Neuronal stem cell (in vitro differentiated cells): ENCODE measurements around the gene RILPL1.

Experiments used
- DNase-seq: peaks from one replicate; pipeline ENCODE4 v3.0.0-alpha.2; 2013; ENCODE audit warnings: low spot score
- H2AFZ ChIP-seq: one replicate; pipeline ENCODE4 v1.6.1; 2013; ENCODE audit warnings: mild to moderate bottlenecking, low read length, inconsistent platforms
- H2AK5ac ChIP-seq: 2 replicates; pipeline ENCODE4 v1.6.1; 2013; ENCODE audit warnings: low read depth, mild to moderate bottlenecking, inconsistent platforms, low read length, moderate library complexity, mixed read lengths
- H2BK120ac ChIP-seq: 2 replicates; pipeline ENCODE4 v1.6.1; 2013; ENCODE audit warnings: low read depth, mild to moderate bottlenecking, inconsistent platforms, low read length, moderate library complexity, mixed read lengths
- H2BK12ac ChIP-seq: one replicate; pipeline ENCODE4 v1.6.1; 2013; ENCODE audit warnings: low read length, inconsistent platforms
- H2BK15ac ChIP-seq: 2 replicates; pipeline ENCODE4 v1.6.1; 2013; ENCODE audit warnings: mild to moderate bottlenecking, low read length, inconsistent platforms, mixed read lengths
- H2BK5ac ChIP-seq: one replicate; pipeline ENCODE4 v1.6.1; 2013; ENCODE audit warnings: inconsistent platforms, mild to moderate bottlenecking, low read length, moderate library complexity
- H3K14ac ChIP-seq: one replicate; pipeline ENCODE4 v1.6.1; 2013; ENCODE audit warnings: low read length, inconsistent platforms
- H3K18ac ChIP-seq: 2 replicates; pipeline ENCODE4 v1.6.1; 2013; ENCODE audit warnings: low read length, inconsistent platforms
- H3K23ac ChIP-seq: 2 replicates; pipeline ENCODE4 v1.6.1; 2013; ENCODE audit warnings: low read depth, mild to moderate bottlenecking, mixed read lengths, low read length, inconsistent platforms; ENCODE audit not compliant: poor library complexity
- H3K27ac ChIP-seq: replicated peaks from 3 replicates; pipeline ENCODE4 v1.5.1; 2013; ENCODE audit warnings: low read length, inconsistent platforms
- H3K27me3 ChIP-seq, 3 experiments: 2 replicates each; pipeline ENCODE4 v1.6.1; 2013; ENCODE audit warnings: low read length in 3 of 3, mild to moderate bottlenecking in 2 of 3, inconsistent platforms in 1 of 3, low read depth in 1 of 3, mixed read lengths in 1 of 3, moderate library complexity in 1 of 3; ENCODE audit not compliant: control insufficient read depth in 3 of 3, insufficient read depth in 3 of 3
- H3K36me3 ChIP-seq, 2 donors: replicated peaks in 1 of 2; 2 replicates each; pipeline ENCODE4 v1.6.1; 2013; ENCODE audit warnings: low read length in 2 of 2; ENCODE audit not compliant: control insufficient read depth in 2 of 2, insufficient read depth in 2 of 2
- H3K4ac ChIP-seq: 2 replicates; pipeline ENCODE4 v1.6.1; 2013; ENCODE audit warnings: inconsistent platforms, mild to moderate bottlenecking, low read length, moderate library complexity
- H3K4me1 ChIP-seq, 2 donors: 1 replicate in 1 of 2; 2 replicates in 1 of 2; pipeline ENCODE4 v1.6.1; 2013; ENCODE audit warnings: low read length in 2 of 2, low read depth in 1 of 2; ENCODE audit not compliant: control insufficient read depth in 2 of 2, insufficient read depth in 1 of 2
- H3K4me2 ChIP-seq: one replicate; pipeline ENCODE4 v1.6.1; 2013; ENCODE audit warnings: mild to moderate bottlenecking, low read length, inconsistent platforms; ENCODE audit not compliant: insufficient read depth, poor library complexity, severe bottlenecking
- H3K4me3 ChIP-seq, 2 donors: 2 replicates each; pipeline ENCODE4 v1.5.1; 2013; ENCODE audit warnings: low read length in 2 of 2, mild to moderate bottlenecking in 2 of 2, inconsistent platforms in 1 of 2, moderate library complexity in 1 of 2
- H3K79me1 ChIP-seq: one replicate; pipeline ENCODE4 v1.6.1; 2013; ENCODE audit warnings: low read depth, mild to moderate bottlenecking, inconsistent platforms, low read length, moderate library complexity
- H3K9ac ChIP-seq: one replicate; pipeline ENCODE4 v1.6.1; 2013; ENCODE audit warnings: mild to moderate bottlenecking, low read depth, low read length, inconsistent platforms; ENCODE audit not compliant: poor library complexity
- H3K9me3 ChIP-seq, 2 donors: replicated peaks in 1 of 2; 2 replicates each; pipeline versions ENCODE3 to v1.6.1; 2013; ENCODE audit warnings: low read length in 2 of 2, mild to moderate bottlenecking in 2 of 2, inconsistent platforms in 1 of 2, low read depth in 1 of 2, mixed read lengths in 1 of 2, moderate library complexity in 1 of 2; ENCODE audit not compliant: control insufficient read depth in 2 of 2, insufficient read depth in 1 of 2
- H4K8ac ChIP-seq: one replicate; pipeline ENCODE4 v1.6.1; 2013; ENCODE audit warnings: low read depth, mild to moderate bottlenecking, inconsistent platforms, low read length, moderate library complexity
- H4K91ac ChIP-seq: one replicate; pipeline ENCODE4 v1.6.1; 2013; ENCODE audit warnings: low read length, low read depth, mild to moderate bottlenecking, inconsistent platforms; ENCODE audit not compliant: poor library complexity
- WGBS, 2 donors: extraction: QIAGEN DNeasy Blood & Tissue Kit; methylation state at CpG; one replicate each; pipeline ENCODE4 v1.1.7; 2013; ENCODE audit warnings: missing lambda C conversion rate in 2 of 2, mixed read lengths in 1 of 2; ENCODE audit not compliant: insufficient read length in 2 of 2, insufficient replicate concordance in 1 of 2; ENCODE audit errors: extremely low coverage in 2 of 2; 5-methylcytosine and 5-hydroxymethylcytosine counted together

RILPL1 gene

DNA sequence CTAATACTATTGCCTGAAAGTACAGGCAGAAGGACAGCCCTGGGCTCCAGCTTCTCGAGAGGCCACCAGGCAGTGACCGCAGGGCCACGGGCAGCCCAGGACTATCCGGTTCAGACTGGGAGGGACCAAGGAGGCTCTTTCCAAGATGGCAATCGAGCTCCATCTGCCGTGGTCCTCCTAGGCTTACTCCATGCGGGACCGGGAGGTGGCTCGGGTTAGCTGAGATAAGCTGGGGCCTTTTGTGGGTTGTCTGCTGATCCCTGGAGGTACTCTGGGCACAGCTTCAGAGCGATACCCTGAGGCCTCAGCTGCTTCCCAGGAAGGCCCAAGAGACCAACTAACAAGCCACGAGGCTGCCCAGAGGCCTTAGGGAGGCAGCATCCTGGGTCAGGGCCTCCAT, 42.5 kb downstream of the RILPL1 start:
- Histone ChIP-seq H3K9me3 (no peaks in the 10 kb centered on the region), H3K27me3 (no peaks in the 10 kb centered on the region), H2AFZ (no peak overlapping the region), H3K4me3 (no peak overlapping the region), H3K18ac (peak overlapping the region; percentile 64), H3K4me2 (no peak overlapping the region), H3K79me1 (peaks cover 7% of the 10 kb centered on the region), H2BK120ac (no peak overlapping the region), H3K9ac (no peak overlapping the region), H3K23ac (peak overlapping the region; percentile 73), H2AK5ac (peak overlapping the region; percentile 88), H3K36me3 (peaks cover 3 to 21% of the 10 kb centered on the region in 2 donors), H2BK12ac (peak overlapping the region; percentile 30), H2BK15ac (peak overlapping the region; percentile 58), H3K14ac (no peak overlapping the region), H2BK5ac (no peak overlapping the region), H3K4ac (no peak overlapping the region), H4K91ac (no peak overlapping the region), H3K27ac (no peak overlapping the region), H4K8ac (no peak overlapping the region), H3K4me1 (peaks cover 9 to 11% of the 10 kb centered on the region in 2 donors)
- no peak for DNase-seq
- WGBS, 2 donors = no CpG with 5 or more reads among the region's 11 CpGs

DNA sequence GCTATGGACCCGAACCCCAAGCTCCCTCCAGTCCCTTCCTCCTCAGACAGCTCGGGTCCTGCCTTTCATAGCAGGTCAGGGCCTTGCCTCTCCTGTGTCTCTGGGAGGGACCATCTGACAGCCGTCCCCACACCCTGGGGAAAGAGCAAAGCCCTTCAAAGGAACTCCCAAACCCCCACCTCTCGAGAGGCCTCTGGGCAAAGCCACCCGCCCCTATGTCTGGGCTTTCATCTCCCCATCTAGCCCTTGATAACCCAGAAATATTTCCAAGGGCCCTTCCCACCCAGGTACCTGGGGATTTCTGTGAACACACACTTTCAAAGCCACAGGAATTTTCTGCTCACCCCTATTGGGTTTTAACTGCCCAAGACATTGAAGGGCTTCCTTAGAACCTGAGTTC, 43.4 kb downstream of the RILPL1 start:
- H3K4ac ChIP-seq = no peak overlapping the region
- no peak overlapping the region for H3K23ac ChIP-seq
- H3K27ac ChIP-seq = no peak overlapping the region
- no peak overlapping the region for H2AK5ac ChIP-seq
- WGBS, 2 donors = no CpG with 5 or more reads among the region's 5 CpGs
- no peak overlapping the region for H2BK120ac ChIP-seq
- H3K4me1 ChIP-seq = peaks cover 9 to 11% of the 10 kb centered on the region in 2 donors
- H3K36me3 ChIP-seq = peaks cover 3 to 31% of the 10 kb centered on the region in 2 donors
- no peak for DNase-seq
- no peak overlapping the region for H3K4me3 ChIP-seq
- H2BK5ac ChIP-seq = no peak overlapping the region
- no peak overlapping the region for H4K8ac ChIP-seq
- H2BK12ac ChIP-seq = no peak overlapping the region
- no peak overlapping the region for H3K18ac ChIP-seq
- H3K9me3 ChIP-seq = no peaks in the 10 kb centered on the region
- H4K91ac ChIP-seq = no peak overlapping the region
- no peak overlapping the region for H3K9ac ChIP-seq
- H3K27me3 ChIP-seq = no peaks in the 10 kb centered on the region
- H3K14ac ChIP-seq = no peak overlapping the region
- H2BK15ac ChIP-seq = no peak overlapping the region
- H3K4me2 ChIP-seq = no peak overlapping the region
- H2AFZ ChIP-seq = no peak overlapping the region
- H3K79me1 ChIP-seq = peaks cover 7% of the 10 kb centered on the region

DNA sequence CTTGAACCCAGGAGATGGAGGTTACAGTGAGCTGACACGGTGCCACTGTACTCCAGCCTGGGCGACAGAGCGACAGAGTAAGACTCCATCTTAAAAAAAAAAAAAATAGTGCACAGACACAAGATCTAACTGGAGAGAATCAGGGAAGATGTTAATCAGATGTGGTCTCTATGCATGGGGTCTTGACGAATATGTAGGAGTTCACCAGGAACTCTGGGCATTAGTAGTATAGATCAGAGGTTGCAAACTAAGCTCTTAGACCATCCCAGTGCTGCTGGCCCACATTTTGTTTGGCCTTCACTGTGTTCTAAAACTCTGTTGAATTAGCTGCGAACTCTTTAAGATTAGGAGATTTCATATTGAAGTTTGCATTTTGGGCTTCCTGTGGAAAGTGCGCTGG, 43.9 kb downstream of the RILPL1 start:
- no CpG with 5 or more reads among the region's 6 CpGs for WGBS, 2 donors

DNA sequence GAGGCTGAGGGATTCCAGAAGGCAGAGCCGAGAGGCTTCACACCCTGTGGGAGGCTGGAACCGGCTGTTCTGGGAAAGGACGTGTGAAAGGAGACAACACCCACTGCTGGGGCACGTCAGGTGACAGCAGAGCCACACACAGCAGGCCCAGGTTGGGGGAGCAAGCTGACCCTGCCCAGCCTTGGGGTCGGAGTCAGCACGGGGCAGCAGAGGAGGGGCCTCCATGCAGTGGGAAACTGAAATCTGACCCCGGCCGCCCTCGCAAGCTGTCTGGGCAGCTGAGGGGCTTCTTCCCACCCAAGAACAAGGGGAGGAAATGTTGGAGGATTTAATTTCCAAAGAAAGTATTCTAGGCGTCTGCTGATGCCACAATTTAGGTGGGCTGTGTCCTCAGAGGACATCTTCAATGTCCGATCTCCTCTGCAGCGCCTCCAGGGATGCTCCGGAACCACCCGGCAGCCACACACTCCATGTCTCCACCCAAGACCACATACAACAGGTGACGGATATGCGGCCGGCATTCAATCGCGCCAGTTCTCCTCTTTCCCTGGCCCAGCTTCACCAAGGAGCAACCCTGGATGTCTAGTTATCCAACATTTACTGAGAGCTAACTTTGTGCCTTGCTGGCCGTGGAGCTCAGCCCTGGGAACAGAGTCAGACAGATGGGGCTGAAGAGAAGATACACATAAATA, 44.8 kb downstream of the RILPL1 start:
- Histone ChIP-seq H2AK5ac (peak overlapping the region; percentile 42), H3K9ac (peak overlapping the region; percentile 63), H3K36me3 (peaks cover 5 to 43% of the 10 kb centered on the region in 2 donors), H3K4me2 (no peak overlapping the region), H3K4me1 (peaks cover 9% of the 10 kb centered on the region in 2 donors), H2AFZ (no peak overlapping the region), H3K4ac (no peak overlapping the region), H2BK15ac (no peak overlapping the region), H2BK5ac (peak overlapping the region; percentile 60), H3K4me3 (no peak overlapping the region), H3K27me3 (no peaks in the 10 kb centered on the region), H3K14ac (no peak overlapping the region), H3K23ac (no peak overlapping the region), H2BK120ac (no peak overlapping the region), H3K79me1 (peaks cover 7% of the 10 kb centered on the region), H2BK12ac (peak overlapping the region; percentile 16), H3K27ac (peak overlapping the region; percentile 75), H3K9me3 (no peaks in the 10 kb centered on the region), H4K8ac (no peak overlapping the region), H4K91ac (no peak overlapping the region), H3K18ac (peak overlapping the region; percentile 87)
- peak; percentile 15 for DNase-seq
- no CpG with 5 or more reads among the region's 20 CpGs for WGBS, 2 donors

More for the DNA sequence above, 43.9 kb downstream of the RILPL1 start:
- no peak overlapping the region for H2BK12ac ChIP-seq
- H3K27me3 ChIP-seq = no peaks in the 10 kb centered on the region
- no peaks in the 10 kb centered on the region for H3K9me3 ChIP-seq
- H2BK5ac ChIP-seq = no peak overlapping the region
- H2BK15ac ChIP-seq = no peak overlapping the region
- no peak overlapping the region for H3K18ac ChIP-seq
- DNase-seq = no peak
- no peak overlapping the region for H3K27ac ChIP-seq
- no peak overlapping the region for H2BK120ac ChIP-seq
- H3K14ac ChIP-seq = no peak overlapping the region
- no peak overlapping the region for H3K4me2 ChIP-seq
- no peak overlapping the region for H3K4me3 ChIP-seq
- no peak overlapping the region for H3K9ac ChIP-seq
- H4K8ac ChIP-seq = no peak overlapping the region
- H3K4me1 ChIP-seq = peaks cover 9 to 11% of the 10 kb centered on the region in 2 donors
- H4K91ac ChIP-seq = no peak overlapping the region
- no peak overlapping the region for H2AFZ ChIP-seq
- H3K79me1 ChIP-seq = peaks cover 7% of the 10 kb centered on the region
- no peak overlapping the region for H3K23ac ChIP-seq
- H2AK5ac ChIP-seq = no peak overlapping the region
- H3K4ac ChIP-seq = no peak overlapping the region
- H3K36me3 ChIP-seq = peaks cover 3 to 36% of the 10 kb centered on the region in 2 donors
